Gastroesophageal sphincter (tissue), 3 donors: ENCODE measurements around the gene GRID1.

Source experiments
- CTCF ChIP-seq, 4 experiments: fragments of 200-600 bp in 2 of 4; fragments of 450-650 bp in 2 of 4; sonication (generic) in 1 of 4; IDR thresholded peaks; one replicate each; pipeline ENCODE4 v1.5.1; 2017 to 2019; ENCODE audit warnings: antibody characterized with exemption in 4 of 4, mild to moderate bottlenecking in 2 of 4, moderate library complexity in 2 of 4
- POLR2A ChIP-seq, 2 donors: fragments of 450-650 bp; IDR thresholded peaks; one replicate each; pipeline ENCODE4 v1.6.1; 2017; ENCODE audit warnings: antibody characterized with exemption in 2 of 2, mild to moderate bottlenecking in 2 of 2, moderate library complexity in 1 of 2

- TF ChIP-seq CTCF (IDR thresholded peaks at IDR 0.05) (peak in 2 of 4 experiments; percentile 42 to 50), POLR2A (IDR thresholded peaks at IDR 0.05) (no peak)
Measured at GRCh38 chr10:85791818-85792532, 574.6 kb downstream of the GRID1 start.
